GM18909 (cell line): ENCODE data around the gene MBLAC2.

Experiments
- ATAC-seq: cut with Tn5 transposase; IDR thresholded peaks from one replicate; pipeline ENCODE4 v1.9.1; 2021; ENCODE audit warnings: mild to moderate bottlenecking; ENCODE audit not compliant: unreplicated experiment, poor library complexity

The MBLAC2 gene

DNA sequence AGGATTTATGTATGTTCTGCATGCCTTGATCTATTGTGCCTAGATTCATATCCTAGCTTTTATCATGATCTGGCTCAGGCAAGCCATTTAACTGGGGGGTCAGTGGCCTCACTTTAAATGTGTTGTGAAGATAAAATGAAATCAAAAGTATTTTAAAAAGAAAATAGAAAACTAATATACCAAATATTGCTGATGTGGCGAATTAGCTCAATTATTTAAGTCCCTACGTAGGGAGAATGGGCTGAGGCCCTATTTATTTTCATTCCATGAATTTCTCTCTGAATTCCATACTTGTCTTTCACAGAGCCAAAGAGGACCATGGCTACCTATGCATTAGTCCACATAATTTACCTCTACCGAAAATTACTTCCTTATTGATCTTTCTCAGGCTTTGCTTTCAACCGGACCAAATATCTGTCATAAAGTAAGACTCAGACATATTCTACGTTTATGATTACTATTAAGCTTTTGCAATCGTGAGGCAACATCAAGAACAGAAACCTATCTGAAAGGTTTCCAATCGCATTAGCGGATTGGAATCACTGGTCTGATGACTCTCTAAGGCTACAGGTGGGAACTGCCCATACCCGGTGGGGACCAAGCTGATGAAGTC lies 1.7 kb downstream of the MBLAC2 start:
- ATAC-seq: peak; percentile 15

GRCh38 chr5:90461288-90461687 lies 13.3 kb downstream of the MBLAC2 start:
- no peak for ATAC-seq

GRCh38 chr5:90446961-90447360 lies 27.6 kb downstream of the MBLAC2 start:
- ATAC-seq: no peak

- ATAC-seq: no peak
These were observed 33.9 kb downstream of the MBLAC2 start for GRCh38 chr5:90440644-90441043.

GRCh38 chr5:90438100-90438499 lies 36.5 kb downstream of the MBLAC2 start:
- no peak for ATAC-seq

GRCh38 chr5:90437663-90438062 lies 36.9 kb downstream of the MBLAC2 start:
- no peak for ATAC-seq

DNA sequence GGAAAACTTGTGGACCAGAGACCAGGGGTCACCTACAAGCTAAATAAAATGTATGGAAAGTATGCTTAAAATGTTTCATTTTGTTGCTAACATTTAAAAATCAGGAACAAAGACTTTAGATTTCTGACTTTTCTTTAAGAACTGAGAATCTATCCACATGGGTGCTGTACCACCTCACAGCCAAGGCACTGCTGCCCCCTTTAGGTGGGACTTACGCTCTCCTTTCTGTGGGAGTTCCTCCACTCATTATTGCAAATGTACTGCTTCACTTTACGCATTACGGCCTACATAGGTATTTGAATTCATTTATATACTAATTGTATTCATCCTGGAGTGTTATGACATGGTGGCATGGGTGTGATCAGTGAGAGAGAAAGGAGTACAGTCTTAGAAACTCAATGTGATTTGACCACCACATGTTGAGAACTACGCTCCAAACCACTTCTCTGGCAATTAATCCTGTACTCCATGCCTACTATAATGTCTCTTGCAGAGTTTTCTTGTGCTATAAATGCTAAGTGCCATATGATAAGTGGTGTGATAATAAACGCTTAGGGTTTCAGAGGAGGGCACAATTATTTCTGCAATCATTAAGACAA lies 40.4 kb downstream of the MBLAC2 start:
- peak; percentile 75 for ATAC-seq

DNA sequence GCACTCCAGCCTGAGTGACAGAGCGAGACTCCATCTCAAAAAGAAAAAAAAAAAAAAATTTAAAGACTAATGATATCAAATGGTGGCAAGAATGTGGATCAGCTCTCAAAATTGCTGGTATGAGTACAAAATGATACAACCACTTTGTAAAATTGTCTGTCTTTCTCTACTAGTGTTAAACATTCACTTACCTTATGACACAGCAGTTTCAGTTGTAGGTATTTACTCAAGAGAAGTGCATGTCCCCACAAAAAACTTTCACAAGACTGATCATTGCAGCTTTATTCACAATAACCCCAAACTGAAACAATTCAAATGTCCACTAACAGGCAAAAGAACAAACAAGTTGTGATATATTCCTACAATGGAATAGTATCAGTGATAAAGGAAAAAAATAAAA lies 50.3 kb downstream of the MBLAC2 start:
- ATAC-seq: peak; percentile 65

DNA sequence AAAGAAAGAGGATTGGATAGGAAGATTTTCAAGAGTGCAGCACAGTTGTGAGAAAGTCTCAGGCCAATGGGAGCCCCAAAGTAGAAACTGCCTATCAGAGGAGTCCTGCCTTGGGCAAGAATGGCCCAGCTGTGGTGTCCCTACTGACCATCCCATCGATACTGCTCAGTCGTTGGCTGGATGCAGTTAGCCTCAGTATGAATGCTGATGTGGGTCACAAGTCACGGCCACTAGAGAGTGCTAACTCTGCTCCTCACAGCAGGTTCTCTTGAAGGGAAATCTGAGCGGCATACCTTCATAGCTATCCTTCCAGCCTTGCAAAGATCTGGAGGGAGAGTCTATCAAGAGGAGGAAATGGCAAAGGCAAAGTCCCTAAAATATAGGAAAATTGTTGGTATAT lies 53.4 kb downstream of the MBLAC2 start:
- ATAC-seq: no peak

DNA sequence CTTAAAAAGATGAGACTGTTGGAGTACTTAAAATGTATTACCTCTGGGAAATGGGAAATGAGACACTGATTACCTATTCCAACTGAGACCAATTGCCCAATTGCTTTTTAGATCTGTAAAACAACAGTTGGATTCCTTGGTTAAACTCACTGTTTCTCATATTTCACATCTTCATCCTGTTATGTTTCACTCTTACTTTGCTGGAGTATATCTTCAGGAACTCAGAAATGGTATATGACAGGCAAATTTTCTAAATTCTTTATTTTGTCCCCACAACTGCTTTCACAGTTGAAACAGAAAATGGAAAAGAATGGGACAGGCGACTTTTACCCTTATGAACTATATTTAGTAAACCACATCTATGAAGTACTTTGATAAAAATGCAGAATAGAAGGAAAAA lies 56.4 kb downstream of the MBLAC2 start:
- no peak for ATAC-seq

- ATAC-seq: no peak
These were observed 64.3 kb downstream of the MBLAC2 start for GRCh38 chr5:90410178-90410762.

DNA sequence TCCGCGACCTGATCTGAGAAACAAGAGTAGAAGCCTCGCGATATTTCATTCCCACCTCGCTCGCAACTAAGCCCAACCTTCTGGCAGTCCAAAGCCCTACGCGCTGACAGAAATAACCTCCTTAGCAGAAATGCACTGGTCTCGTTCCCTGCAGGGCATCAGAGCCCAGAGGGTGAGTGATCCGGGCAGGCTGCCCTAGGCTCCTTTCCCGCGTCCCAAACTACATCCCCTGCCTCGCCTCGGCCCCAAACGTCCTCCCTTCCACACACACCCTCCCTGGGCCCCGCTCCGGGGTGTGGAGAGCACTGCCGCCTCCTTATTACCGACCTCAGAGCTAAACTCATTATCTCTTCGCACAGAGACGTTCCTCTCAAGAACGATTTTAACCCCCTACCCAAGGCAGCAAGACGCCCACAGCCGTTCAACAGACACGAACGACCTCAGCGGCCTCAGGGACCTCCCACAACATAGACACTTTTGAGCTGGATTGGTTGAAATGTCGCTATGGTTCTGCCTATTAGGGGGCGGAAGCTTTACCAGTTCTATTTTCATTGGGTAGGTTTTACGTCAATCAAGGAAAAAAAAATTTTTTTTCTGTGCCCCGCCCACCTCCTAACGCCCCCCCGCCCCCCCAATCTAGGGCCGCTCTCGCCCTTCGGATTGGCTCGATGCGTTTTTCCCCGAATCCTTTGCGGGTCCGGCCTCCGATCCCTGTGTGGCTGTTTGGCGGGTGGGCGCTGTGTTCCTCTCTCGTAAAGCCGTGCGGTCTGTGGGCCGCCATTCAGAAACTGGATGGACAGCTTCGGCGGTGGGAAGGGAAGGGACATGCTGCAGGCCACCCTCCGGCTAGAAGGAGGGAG lies 65.0 kb downstream of the MBLAC2 start, which contains the start of gene CETN3:
Gene CETN3 (minus strand): TSS at position 439 of the 860 bp plus-strand sequence. CDS start 95 bp downstream, at position 344.
- ATAC-seq: peak; percentile 96

DNA sequence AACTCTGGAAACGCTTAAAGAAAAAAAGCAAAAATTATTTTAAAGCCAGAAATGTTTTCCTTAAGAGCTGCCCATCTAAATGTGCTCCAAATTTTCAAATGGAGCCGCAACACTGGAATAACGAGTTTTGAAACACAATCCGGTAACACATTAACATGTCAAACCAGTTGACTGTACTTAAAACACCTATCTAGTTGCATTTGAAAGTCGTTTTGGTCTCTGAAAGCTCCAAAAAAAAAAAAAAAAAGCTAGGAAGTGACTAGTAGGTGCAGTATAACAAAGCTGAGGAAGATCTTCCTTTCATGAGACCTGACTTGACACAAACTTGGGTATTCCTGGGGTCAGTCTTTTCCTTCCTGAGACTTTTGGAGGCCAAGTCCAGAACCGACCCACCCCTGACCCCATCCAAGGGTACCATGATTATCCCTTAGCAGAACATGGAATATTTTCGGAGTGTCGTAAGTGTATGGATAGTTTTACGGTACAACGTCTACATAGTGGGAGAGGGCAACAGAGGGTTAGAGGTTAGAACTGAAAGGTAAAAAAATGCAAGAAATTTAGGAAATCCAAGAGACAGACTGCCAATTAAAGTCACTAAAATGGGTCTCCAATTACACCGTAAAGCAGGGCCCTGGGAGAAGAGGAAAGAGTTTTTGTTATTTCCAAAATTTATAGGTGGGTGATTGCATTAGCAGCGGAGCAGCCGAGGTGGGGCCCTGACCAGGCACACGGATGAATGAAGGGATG lies 65.8 kb downstream of the MBLAC2 start:
- peak; percentile 3 for ATAC-seq
